ENCODE measurements around the gene SNX13.

The SNX13 gene

DNA sequence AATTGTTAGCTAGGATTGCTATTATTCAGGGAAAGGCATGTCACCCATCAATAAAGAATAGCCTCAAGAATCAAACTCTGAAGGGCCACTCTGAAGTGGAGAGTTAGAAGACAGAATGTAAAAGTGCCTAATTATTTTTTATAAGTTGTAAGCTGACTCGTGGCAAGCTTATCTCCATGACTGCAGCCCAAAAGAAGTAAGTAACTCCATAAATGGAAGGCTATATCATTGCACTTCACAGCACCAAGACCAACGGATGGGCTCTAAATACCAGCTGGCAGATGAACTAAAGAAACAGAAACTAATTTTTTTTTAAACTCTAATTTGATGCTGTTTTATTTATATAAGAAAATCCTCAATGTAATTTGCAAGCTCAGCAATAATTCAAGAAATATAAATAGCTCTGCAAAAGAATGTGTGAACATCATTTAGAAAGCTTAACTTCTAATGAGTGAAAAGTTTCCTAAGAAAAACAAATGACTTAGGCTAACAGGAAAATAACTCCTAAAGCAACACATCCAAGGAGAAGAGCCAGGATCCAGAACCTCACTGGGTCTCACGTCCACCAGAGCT lies 165.5 kb downstream of the SNX13 start:
- TF ChIP-seq GATA2 (IDR thresholded peaks at IDR 0.05; ENCODE audit: low read depth, low read length) (no peak), GATA3 (IDR thresholded peaks at IDR 0.05; ENCODE audit: low read depth, low read length) (no peak)

DNA sequence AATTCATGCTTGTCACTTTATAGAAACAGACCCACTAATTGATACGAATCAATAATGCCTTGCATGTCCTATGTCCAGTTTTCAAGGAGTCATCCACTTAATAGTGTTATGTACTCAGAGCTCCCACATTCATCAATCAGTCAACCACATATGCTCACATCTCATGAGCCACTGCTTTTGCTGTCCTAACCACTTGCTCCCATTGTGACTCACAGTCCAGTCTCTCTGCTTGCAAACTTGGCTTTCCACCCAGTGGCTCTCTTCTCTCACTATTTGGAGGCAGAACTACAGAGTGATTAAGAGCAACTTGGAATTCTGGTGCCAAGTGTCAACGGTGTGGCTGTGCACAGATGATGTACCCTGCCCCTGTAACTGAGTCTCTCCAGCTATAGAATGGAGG lies 166.0 kb downstream of the SNX13 start:
- TF ChIP-seq GATA3 (IDR thresholded peaks at IDR 0.05; ENCODE audit: low read depth, low read length), result no peak
- no peak for TF ChIP-seq GATA2 (IDR thresholded peaks at IDR 0.05; ENCODE audit: low read depth, low read length)

DNA sequence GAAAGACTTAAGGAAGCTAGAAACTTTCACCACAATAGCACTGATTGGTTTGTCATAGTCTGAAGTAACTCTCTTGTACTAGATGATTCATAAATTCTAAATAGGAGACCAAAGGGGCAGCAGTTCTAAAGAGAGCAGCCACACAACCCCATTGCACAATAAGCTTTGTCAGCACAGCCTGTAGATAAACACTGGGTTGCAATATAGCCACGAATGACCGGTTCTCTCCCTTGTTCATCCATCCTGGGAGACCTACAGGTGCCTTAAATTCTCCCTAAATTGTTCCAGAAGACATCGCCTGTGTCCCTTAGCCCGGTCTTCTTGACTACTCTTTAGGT lies 167.0 kb downstream of the SNX13 start:
- TF ChIP-seq GATA2 (IDR thresholded peaks at IDR 0.05; ENCODE audit: low read depth, low read length) (no peak), GATA3 (IDR thresholded peaks at IDR 0.05; ENCODE audit: low read depth, low read length) (no peak)

DNA sequence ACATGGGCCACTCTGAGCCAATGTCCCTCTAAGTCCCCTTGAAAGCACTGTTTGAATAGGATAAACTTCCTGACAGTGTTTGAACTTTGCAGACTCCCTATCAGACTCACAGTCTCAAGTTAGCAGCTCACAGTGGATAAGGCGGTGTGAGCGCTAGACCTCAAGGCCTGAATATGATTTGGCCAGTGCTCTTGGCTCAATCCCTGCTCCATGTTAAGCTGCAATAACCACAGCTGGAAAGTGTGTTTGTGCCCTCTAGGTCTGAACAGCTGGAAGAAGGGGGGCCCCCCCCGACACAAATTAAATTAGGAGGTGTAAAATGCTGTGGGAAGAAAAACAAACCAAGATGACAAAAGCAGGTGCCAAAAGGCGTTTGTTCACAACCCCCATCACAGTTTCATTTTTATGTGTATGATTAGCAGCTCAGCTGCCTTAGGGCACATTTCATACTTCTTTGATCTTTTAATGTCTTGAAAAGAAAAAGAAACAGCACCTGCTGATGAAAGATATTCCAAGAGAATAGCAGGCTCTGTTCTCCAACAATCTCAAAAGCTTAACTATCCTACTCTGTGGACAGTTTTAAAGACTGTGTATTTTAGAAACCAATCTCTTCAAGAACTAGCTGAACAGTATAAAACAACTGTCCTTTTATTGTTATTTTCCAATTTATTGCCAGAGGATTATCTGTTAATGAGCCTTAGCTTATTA lies 167.6 kb downstream of the SNX13 start:
- TF ChIP-seq GATA3 (IDR thresholded peaks at IDR 0.05; ENCODE audit: low read depth, low read length) (no peak), GATA2 (IDR thresholded peaks at IDR 0.05; ENCODE audit: low read depth, low read length) (no peak)

GRCh38 chr7:17771901-17772408 lies 168.3 kb downstream of the SNX13 start:
- no peak for TF ChIP-seq GATA2 (IDR thresholded peaks at IDR 0.05; ENCODE audit: low read depth, low read length)
- no peak for TF ChIP-seq GATA3 (IDR thresholded peaks at IDR 0.05; ENCODE audit: low read depth, low read length)

DNA sequence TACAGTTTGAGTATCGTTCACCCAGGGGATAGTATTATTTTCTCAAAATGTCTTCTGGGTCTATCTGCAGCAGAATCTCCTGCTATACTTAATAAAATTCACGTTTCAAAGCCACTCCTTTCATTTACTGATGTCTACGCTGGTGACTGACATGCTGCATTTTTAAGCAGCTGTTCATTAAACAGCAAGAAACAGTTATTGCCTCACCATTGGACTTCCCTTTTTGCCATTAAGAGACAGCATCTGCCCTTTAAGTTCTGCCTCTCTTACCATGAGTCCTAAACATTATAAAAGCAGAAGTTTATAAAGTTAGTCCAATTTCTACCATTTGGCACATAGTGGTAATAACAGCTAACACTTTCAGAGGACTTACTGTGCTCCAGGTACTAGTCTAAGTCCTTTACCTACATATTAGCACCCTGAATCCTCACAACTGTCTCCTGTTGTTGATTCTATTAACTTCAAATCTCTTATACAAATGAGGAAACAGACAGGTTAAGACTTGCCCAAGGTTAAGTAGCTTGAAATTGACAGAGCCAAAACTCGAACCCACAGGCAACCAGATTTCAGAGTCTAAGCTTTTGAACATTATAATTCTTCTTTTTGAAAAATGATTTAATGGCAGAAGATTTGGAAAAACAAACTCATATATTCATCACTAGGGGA lies 169.5 kb downstream of the SNX13 start:
- TF ChIP-seq GATA3 (IDR thresholded peaks at IDR 0.05; ENCODE audit: low read depth, low read length) (no peak), GATA2 (IDR thresholded peaks at IDR 0.05; ENCODE audit: low read depth, low read length) (no peak)

DNA sequence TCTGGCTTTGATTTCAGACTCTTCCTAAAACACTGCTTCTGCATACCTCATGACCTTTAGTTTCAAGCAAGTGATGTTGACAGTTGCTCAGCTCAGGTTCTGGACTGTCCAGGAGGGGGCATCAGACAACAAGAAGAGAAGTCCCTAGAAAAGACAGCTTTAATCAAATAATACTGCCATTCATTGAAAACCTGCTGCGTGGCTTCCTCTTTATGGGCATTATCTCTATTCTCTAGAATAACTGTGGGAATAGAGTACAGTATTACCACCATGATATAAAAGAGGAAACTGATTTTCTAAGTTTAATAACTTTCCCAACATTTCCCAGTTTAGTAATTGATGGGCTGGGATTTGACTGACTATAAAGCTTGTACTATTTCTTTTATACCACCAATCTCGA lies 170.4 kb downstream of the SNX13 start:
- TF ChIP-seq GATA3 (IDR thresholded peaks at IDR 0.05; ENCODE audit: low read depth, low read length) (no peak), GATA2 (IDR thresholded peaks at IDR 0.05; ENCODE audit: low read depth, low read length) (no peak)

GRCh38 chr7:17758008-17758407 lies 182.3 kb downstream of the SNX13 start:
- peak; percentile 53 for TF ChIP-seq GATA2 (IDR thresholded peaks at IDR 0.05; ENCODE audit: low read depth, low read length)
- peak; percentile 71 for TF ChIP-seq GATA3 (IDR thresholded peaks at IDR 0.05; ENCODE audit: low read depth, low read length)

GRCh38 chr7:17746020-17746530 lies 194.2 kb downstream of the SNX13 start:
- TF ChIP-seq GATA3 (IDR thresholded peaks at IDR 0.05; ENCODE audit: low read depth, low read length) (no peak), GATA2 (IDR thresholded peaks at IDR 0.05; ENCODE audit: low read depth, low read length) (no peak)

GRCh38 chr7:17745610-17746009 lies 194.7 kb downstream of the SNX13 start:
- TF ChIP-seq GATA3 (IDR thresholded peaks at IDR 0.05; ENCODE audit: low read depth, low read length) (no peak), GATA2 (IDR thresholded peaks at IDR 0.05; ENCODE audit: low read depth, low read length) (no peak)

GRCh38 chr7:17743316-17743715 lies 197.0 kb downstream of the SNX13 start:
- TF ChIP-seq GATA3 (IDR thresholded peaks at IDR 0.05; ENCODE audit: low read depth, low read length) (no peak), GATA2 (IDR thresholded peaks at IDR 0.05; ENCODE audit: low read depth, low read length) (no peak)

GRCh38 chr7:17741426-17741825 lies 198.9 kb downstream of the SNX13 start:
- TF ChIP-seq GATA3 (IDR thresholded peaks at IDR 0.05; ENCODE audit: low read depth, low read length) (no peak), GATA2 (IDR thresholded peaks at IDR 0.05; ENCODE audit: low read depth, low read length) (no peak)
